ENCODE results near the gene RACGAP1.

GRCh38 chr12:49942921-49943624 is 82.2 kb downstream of the RACGAP1 start:
- TF ChIP-seq TAF1 (IDR thresholded peaks at IDR 0.05; ENCODE audit: low read depth, low read length) (no peak), RAD21 (IDR thresholded peaks at IDR 0.05 in 1 of 2, conservative IDR thresholded peaks at IDR 0.05 in 1 of 2; ENCODE audit: low read depth in 2 of 2, low read length in 2 of 2) (no peak), CTCF (IDR thresholded peaks at IDR 0.05; ENCODE audit: control extremely low read depth in 1 of 3, insufficient read depth in 1 of 3, low read depth in 1 of 3, low read length in 3 of 3) (no peak), POLR2A (IDR thresholded peaks at IDR 0.05; ENCODE audit: control extremely low read depth in 1 of 2, low read depth in 2 of 2, low read length in 2 of 2) (no peak), SP4 (IDR thresholded peaks at IDR 0.05; ENCODE audit: low read length) (no peak), CHD2 (IDR thresholded peaks at IDR 0.05; ENCODE audit: low read length) (no peak), ZNF274 (IDR thresholded peaks at IDR 0.05; ENCODE audit: borderline replicate concordance, extremely low read depth, low read length) (no peak), ATF3 (IDR thresholded peaks at IDR 0.05; ENCODE audit: insufficient read depth, low read depth, low read length) (no peak), KDM1A (IDR thresholded peaks at IDR 0.05; ENCODE audit: borderline replicate concordance, low read length) (no peak), CHD1 (IDR thresholded peaks at IDR 0.05; ENCODE audit: low read depth, low read length) (no peak), YY1 (IDR thresholded peaks at IDR 0.05; ENCODE audit: low read depth, low read length) (no peak), MAX (IDR thresholded peaks at IDR 0.05) (no peak), CREB1 (IDR thresholded peaks at IDR 0.05) (no peak)
